Suprapubic skin (tissue), 4 donors: ENCODE measurements around the gene PUS1.

ENCODE experiments used
- POLR2A ChIP-seq, 2 donors: fragments of 450-650 bp; IDR thresholded peaks; one replicate each; pipeline ENCODE4 v1.6.1; 2017; ENCODE audit warnings: antibody characterized with exemption in 2 of 2, mild to moderate bottlenecking in 2 of 2, moderate library complexity in 2 of 2
- POLR2AphosphoS5 ChIP-seq, 3 donors: sonication (generic); formaldehyde crosslinking; IDR thresholded peaks; one replicate each; pipeline ENCODE4 v1.6.1; 2017; ENCODE audit warnings: antibody characterized with exemption in 3 of 3

DNA sequence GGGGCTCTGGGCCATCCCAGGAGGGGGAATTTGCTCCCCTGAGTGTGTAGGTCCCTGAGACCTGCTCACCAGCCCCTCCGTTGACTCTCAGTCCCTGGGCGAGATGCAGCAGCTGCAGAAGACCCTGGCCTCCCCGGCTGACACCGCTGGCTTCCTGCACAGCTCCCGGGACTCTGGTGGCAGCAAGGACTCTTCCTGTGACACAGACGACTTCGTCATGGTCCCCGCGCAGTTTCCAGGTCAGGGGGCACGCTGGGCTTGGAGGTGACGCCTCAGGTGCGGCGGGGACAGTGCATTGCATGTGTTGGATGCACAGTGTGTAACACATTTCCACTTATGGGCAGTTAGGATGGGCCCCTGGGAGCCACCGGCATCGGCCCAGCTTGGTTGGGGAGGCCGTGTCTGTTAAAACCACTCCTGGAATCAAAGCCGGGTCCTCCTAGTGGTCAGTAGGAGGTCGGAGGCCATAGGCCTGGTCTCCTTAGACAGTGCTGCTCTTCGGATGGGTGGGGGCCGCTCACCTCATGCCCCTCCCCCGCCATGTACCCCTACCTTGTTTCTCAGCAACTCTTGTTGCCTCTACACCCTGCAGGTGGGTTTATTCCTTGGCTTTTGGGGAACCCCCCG is 17.1 kb upstream of the PUS1 start:
- TF ChIP-seq POLR2AphosphoS5 (IDR thresholded peaks at IDR 0.05): no peak
- no peak for TF ChIP-seq POLR2A (IDR thresholded peaks at IDR 0.05)
